CD4-positive, alpha-beta T cell treated with Interleukin-12 subunit alpha and Interleukin-12 subunit beta, for 1 hour (primary cell): ENCODE results near the gene TET3.

Experiments used
- DNase-seq: peaks from one replicate; pipeline ENCODE4 v3.0.0-alpha.2; 2020

The TET3 gene

GRCh38 chr2:73965053-73965452, 19.7 kb upstream of the TET3 start:
- DNase-seq = no peak

DNA sequence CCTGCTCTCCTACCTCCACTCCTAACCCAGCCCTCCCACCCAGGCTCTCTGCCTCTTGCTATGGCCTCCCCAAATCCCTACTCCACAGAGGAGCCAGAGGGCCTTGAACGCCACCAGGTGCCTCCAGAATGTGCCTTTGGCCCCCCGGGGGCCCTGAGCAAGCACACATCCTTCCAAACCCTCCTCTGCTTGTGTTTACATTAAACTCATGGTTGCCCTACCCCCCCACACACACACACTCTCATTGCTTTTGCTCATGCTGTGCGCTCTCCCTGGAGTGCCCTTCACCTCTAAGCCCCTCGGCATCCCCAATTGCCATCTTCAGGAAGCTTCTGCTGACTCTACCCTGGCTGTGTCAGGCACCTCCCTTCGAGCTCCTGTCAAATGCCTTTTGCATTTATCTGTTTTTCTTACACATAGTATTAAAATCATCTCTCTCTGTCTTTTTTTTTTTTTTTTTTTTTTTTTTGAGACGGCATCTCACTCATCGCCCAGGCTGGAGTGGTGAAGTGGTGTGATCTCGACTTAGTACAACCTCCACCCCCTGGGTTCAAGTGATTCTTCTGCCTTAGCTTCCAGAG, 16.3 kb upstream of the TET3 start:
- DNase-seq = no peak

DNA sequence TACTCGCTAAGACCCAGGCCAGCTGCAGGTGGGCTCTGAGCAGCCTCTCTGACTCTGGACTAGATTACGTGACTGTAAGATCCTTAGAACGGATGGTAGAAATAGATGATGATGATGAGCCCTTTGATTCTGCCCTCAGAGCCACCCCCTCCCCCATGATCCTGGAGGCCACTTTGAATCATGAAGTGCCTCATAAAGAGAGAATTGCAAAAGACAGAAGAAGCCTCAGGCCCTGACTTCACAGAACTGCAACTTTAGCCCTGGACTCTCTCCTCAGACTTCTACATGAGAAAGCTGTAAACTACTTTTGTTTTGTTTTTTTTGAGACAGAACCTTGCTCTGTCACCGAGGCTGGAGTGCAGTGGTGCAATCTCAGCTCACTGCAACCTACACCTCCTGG, 15.4 kb upstream of the TET3 start:
- no peak for DNase-seq

DNA sequence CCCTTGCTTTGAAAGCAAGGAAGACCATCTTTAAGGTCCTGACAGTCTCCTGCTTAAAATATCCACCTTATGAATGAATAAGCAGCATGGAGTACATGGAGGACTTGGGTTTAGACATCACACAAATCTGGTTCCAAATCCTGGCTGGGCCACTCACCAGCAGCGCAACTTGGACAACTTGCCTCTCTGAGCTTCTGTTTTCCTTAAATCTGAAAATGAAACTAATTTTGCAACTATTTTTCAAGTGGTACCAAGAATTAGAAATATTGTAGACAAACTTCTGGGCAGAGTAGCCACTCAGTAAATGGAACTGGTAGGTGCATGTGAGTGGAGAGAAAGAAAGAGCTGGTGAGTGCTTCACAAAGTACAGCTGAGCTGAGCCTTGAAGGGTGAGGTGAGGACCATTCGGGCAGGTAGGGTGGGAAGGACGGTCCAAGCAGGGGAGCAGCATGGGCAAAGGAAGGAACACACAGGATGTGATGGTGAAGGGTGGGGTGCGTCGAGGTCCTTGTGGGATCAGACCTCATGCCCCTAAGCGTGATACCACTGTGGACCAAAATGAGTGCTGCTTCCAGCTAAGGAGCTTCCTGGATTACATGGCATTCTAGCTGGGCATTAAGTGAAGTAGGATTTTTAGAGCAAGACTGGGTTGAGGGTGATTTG, 14.4 kb upstream of the TET3 start:
- no peak for DNase-seq

DNA sequence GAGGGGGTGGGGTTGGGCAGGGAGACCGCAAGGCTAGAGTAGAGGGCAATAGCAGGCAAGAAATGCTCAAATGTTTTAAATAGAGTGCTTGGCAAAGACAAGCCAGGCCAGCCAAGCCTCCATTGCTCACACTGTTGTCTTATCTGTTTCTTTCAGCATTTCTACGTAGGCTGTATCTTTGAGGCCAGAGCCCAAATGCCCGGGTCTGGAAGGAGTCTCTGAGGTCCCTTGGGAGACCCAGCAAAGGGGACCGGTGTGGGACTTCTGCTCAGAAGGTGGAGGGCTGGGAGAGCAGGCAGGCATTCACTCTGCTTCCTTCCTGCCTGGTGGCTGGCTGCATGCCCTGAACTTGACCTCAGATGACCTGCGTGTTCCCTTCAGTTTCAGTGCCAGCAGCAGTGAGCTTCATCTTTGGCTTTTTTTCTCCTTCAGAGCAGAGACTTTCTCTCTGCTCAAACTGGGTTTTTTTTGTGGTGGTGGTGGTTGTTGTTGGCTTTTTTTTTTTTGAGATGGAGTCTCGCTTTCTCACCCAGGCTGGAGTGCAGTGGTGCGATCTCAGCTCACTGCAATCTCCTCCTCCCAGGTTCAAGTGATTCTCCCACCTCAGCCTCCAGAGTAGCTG, 13.7 kb upstream of the TET3 start:
- DNase-seq = peak; percentile 75

DNA sequence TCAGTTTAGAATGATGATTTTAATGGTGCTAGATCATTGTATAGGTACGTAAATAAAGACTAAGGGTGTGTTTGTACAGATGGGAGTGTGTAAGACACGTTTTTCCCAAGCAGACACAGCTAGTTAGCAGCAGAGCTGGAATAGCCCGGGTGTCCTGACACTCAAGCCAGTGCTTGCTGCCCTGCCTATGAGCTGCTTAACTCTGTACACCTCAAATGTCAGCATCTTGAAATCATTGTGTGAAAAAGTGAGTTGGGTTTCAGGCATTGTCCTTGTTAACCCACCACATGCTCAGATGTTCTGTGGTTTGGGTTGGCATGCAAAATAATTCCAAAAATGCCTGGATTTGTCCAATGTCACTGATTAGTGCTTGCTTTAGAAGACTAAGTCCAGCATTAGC, 13.0 kb upstream of the TET3 start:
- no peak for DNase-seq

DNA sequence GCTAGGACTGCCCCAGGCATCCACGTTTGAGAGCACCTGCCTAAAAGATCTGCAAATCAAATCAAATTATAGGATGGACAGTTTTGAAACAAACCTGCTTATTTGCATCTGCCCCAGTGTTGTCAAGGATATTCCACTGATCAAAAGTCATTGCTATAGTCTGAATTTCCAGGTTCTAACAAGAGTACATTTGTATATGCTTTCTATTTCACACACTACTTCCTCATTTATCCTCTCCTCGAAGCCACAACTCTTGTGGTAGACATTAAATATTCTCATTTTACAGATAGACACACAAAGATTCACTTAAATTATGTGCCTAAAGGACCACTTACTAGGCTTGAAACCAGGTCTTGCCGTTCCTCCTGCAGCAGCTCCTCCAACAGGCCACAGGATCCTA, 11.9 kb upstream of the TET3 start:
- no peak for DNase-seq

DNA sequence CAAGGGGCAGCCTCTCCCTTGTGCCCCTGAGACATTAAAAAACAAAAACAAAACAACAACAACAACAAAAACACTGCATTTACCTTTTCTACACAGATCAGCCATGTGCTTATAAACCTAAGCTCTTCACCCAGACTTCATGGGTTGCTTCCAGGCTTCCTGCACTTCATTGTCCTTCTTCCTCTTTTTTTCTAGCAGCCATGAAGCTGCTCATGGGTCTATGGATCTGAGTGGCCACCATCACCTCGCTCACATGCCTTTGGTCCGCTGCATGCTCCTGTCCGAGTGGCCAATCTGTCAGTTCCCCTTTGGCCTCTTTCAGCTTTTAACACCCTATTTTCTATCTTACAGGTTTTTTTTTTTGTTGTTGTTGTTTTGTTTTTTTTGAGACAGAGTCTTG, 9.0 kb upstream of the TET3 start:
- no peak for DNase-seq

DNA sequence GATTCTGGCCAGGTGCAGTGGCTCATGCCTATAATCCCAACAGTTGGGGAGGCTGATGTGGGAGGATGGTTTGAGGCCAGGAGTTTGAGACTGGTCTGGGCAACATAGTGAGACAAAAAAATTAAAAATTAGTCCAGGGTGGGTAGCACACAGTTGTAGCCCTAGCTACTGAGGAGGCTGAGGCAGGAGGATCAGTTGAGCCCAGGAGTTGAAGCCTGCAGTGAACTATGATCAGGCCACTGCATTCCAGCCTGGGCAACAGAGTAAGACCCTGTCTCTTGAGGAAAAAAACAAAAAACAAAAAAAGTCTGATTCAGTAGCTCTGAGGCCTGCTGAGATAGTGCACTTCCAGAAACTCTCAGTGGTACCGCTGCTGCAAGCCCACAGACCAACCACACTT, 7.9 kb upstream of the TET3 start:
- no peak for DNase-seq

DNA sequence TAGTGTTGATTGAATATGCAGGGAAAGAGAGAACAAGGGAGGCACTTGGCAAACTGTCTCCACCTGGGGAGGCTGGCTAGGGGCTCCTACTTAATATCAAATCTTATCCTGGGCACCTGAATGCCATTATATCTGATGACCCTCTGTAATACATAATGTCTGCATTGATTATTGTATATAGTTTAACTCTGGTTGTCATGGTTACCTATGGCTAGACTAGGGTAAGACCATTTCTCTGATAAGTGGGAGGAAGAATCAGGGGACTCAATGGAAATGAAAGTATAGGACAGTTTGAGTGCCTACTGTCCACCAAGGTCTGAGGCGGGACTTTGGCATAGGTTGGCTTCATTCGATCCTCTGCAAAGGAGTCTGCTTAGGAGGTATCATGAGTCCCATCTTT, 7.2 kb upstream of the TET3 start:
- no peak for DNase-seq

GRCh38 chr2:73979021-73979420, 5.7 kb upstream of the TET3 start:
- DNase-seq = peak; percentile 84

GRCh38 chr2:73979686-73980085, 5.0 kb upstream of the TET3 start:
- no peak for DNase-seq

DNA sequence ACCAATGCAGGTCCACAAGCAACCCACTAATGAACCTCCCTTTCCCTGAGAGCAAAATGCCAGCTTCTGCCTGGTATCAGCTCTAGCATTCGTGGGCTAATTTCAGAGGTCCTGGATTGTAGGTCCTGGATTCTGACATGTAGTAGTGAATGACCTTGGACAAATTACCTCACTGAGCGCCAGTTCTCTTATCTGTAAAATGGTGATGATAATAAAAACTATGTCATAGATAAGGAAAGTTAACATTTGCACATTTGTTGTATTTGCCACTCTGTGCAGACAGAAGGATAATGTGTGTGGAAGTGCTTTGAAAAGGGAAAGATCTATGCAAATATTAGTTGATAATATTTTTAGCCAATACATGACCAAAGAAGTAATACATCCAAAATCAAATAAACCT, 4.1 kb upstream of the TET3 start:
- no peak for DNase-seq

DNA sequence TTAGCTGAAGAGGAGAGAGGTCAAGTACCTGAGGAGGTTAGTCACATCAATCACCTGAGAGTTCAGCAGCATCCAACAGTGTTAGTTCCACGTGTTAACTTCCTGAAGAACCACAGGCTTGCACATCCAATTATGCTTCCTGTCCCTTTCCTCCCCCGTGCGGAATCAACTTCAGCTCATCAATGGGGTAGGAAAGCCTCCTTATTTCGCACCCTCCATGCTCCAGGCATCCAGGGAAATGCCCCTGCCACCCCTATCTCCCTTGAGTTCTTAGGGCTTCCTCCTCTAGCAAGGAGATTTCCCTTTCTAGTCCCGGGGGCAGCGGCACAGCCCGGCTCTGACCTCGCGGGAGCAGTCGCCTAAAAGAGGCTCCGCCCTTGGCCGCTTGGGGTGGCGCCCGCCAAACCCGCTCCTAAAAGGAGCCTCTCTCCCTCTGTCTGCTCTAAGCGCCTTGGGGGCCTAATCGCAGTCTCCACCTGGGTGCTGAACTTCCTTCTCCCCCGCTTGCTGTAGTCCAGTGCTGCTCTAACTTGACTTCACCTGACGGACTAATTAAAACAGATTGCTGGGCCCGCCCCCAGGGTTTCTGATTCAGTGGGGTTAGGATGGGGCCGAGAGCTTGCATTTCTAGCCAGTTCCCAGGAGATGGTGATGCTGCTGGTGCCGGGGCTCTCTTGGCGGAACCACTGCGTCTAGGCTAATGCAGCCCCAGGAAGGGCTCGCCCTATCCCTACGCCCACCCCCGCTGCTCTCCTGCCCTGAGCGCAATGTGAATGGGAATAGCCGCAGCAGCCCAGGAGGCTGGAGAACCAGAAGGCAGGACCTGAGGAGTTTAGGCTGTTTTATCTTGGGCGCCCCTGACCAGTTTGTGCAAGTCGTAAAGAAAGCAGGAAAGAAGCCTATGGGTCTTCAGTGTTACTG, 3.4 kb upstream of the TET3 start:
- DNase-seq = no peak

GRCh38 chr2:73982140-73982617, 2.5 kb upstream of the TET3 start:
- no peak for DNase-seq

DNA sequence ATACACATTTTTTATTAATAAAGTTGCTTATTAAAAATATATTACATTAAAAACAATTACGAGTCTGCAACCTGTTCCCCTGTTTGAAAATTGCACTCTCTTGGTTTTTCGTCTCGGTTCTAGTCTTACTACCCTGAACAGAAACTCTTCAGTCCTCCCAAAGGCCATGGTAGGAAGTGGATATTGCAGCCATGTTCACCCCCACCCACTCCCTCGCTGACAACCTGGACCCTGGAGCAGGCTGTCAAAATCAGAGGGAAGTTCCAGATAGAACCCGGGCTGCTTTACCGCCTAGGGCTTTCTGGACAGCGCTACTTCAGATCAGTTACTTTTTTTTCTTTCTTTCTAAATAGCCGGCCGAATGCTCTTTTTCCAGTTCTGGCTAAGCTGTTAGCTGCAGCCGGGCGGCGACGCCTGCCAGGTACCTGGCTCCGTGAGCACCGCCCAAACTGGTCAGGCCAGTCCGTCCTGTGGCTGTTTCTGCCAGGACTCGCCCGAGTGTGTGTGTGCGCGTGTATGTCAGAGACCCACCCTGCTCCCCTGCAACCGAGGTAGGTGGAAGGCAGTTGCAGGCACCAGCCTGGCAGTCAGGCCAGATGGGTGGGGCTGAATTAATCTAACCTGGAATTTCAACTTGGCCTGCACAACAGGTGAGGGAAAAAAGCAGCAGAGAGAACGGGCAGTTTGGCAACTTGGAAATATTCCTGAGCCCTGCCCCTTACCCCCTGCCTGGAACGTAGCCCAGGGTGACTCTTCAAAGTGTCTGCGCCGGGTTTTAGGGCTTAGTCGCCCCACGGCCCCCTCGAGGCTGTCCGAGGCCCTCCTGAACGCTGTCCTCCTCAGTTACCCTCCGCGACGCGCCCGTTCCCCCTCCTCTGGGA, 1.1 kb upstream of the TET3 start:
- no peak for DNase-seq

GRCh38 chr2:73984922-73985307, 205 bp downstream of the TET3 start:
- peak; percentile 81 for DNase-seq

DNA sequence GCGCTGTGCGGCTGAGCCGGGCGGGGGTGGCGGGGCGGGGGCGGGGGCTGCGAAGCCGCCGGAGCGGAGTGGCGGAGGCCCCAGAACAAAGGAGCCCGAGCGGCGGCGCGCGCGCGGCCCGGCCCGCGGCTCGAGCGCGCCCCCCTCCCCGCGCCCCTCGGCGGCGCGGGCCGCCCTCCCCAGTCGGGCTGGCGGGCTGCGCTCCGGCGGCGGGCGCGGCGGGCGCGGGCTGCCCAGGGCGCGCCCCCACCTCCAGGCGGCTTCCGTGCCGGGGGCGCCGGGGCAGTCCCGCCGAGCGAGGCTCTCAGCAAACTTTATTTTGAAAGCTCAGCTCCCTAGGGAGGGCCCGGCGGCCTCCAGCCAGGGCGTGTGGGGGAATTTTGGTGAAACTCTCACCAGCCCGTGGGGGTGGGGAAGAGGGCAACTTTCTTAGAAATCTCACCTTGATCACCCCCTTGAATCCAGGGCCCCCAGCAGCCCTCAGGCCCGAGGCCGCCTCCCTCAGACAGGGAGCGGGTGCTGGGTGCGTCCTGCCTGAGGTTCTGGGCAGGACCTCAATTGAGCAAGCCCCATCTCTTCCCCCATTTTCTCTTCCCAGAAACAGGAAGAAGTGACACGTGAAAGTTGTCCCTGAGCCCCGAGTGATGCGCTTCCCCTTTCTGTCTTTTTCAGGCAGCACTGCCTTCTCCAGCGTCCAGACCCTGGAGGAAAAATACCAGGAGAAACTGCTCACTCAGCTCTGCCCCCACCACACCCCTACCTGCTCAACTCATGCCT, 786 bp downstream of the TET3 start:
- peak; percentile 69 for DNase-seq

DNA sequence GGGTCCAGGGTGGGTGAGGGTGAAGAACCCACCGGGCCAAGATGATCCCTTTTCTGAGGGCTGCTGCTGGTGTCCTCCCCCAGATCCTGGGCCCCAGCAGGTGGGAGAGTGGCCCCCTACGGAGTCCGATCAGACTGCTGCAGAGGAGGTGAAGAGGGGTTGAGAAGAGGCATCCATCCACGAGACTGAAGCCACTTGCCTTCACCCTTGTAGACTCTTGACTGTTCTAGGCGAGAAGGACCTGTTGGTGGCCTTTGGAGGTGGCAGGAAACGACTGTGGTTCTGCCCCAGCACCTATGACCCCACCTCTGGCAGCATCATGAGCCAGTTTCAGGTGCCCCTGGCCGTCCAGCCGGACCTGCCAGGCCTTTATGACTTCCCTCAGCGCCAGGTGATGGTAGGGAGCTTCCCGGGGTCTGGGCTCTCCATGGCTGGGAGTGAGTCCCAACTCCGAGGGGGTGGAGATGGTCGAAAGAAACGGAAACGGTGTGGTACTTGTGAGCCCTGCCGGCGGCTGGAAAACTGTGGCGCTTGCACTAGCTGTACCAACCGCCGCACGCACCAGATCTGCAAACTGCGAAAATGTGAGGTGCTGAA, 1.5 kb downstream of the TET3 start:
- peak; percentile 39 for DNase-seq

DNA sequence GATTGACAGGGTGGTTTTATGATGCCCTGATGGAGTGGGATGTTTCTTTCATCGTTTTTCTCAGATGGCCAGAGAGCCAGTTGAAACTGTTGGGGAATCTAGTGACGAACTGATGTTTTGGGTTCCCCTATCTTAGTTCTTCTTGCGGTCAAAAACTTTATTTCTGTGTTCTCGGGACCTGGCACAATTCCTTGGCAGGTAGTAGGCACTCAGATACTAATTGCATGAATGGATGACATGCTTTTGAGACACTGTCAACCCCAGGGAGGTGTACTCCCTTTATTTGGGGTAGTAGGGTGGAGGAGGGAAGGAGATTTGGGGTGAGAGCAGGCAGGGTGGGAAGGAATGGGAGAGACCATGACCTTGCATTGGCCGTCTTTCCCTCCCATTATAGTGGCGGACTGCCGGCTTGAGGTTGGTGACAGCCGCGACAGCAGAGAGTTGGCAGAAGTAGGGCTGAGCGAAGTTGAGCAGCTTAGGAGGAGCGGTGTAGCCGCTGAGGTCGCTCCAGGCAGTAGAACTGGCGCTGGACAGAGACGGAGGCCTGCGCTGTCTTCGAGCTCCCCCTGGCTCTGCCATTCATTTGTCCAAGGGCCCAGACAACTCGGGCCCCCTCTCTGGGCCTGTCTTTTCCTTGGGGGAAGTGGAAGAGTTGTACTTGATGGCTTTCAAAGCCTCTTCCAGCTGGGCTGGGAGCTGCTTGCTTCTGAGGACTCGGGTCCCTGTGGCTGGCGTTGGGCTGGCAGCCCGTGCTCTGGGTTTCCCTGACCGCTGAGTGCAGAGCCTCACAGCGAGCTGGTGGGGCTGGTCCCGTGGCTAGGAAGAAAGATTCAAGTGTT, 2.6 kb downstream of the TET3 start:
- DNase-seq = peak; percentile 58
